HFF-Myc (cell line): ENCODE data around the gene PI3.
A peak's percentile ranks its signal among the peaks of the same experiment; 100 is the strongest.
"Not testable (repeated sequence)": the region's sequence is repeated elsewhere in the genome, so short reads cannot be mapped to it uniquely, and the experiment has no call there.

ENCODE experiments used
- DNase-seq: peaks from one replicate; pipeline ENCODE4 v3.0.0-alpha.2; 2011; ENCODE audit warnings: low read depth; ENCODE audit errors: extremely low read depth
- H3K4me3 ChIP-seq: replicated peaks from 2 replicates; pipeline ENCODE4 v1.5.1; 2011; ENCODE audit warnings: low read depth, mild to moderate bottlenecking, control low read depth, low read length
- CTCF ChIP-seq: IDR thresholded peaks from 2 replicates; pipeline ENCODE4 v1.5.1; 2012; ENCODE audit warnings: mild to moderate bottlenecking, low read depth, low read length, control low read depth; ENCODE audit errors: missing control alignments

The PI3 gene

GRCh38 chr20:45149062-45149461 lies 25.6 kb upstream of the PI3 start:
- no peak overlapping the region for H3K4me3 ChIP-seq
- no peak for DNase-seq
- TF ChIP-seq CTCF, result no peak

GRCh38 chr20:45152405-45152804 lies 22.3 kb upstream of the PI3 start:
- no peak overlapping the region for H3K4me3 ChIP-seq
- no peak for DNase-seq
- no peak for TF ChIP-seq CTCF

- no peak for TF ChIP-seq CTCF
- no peak for DNase-seq
- H3K4me3 ChIP-seq, result no peak overlapping the region
Measured at GRCh38 chr20:45153147-45153546, 21.6 kb upstream of the PI3 start.

GRCh38 chr20:45153752-45154151 lies 20.9 kb upstream of the PI3 start:
- H3K4me3 ChIP-seq, result no peak overlapping the region
- TF ChIP-seq CTCF, result no peak
- DNase-seq, result no peak

GRCh38 chr20:45154183-45154582 lies 20.5 kb upstream of the PI3 start:
- H3K4me3 ChIP-seq, result no peak overlapping the region
- no peak for DNase-seq
- TF ChIP-seq CTCF, result no peak

- H3K4me3 ChIP-seq, DNase-seq: not testable (repeated sequence)
Measured at GRCh38 chr20:45154794-45155193, 19.9 kb upstream of the PI3 start.

- no peak overlapping the region for H3K4me3 ChIP-seq
- DNase-seq, result no peak
- TF ChIP-seq CTCF, result no peak
Measured at GRCh38 chr20:45156713-45157112, 18.0 kb upstream of the PI3 start.

- peak; percentile 61 for DNase-seq
- H3K4me3 ChIP-seq, result no peak overlapping the region
- no peak for TF ChIP-seq CTCF
Measured at GRCh38 chr20:45157962-45158361, 16.7 kb upstream of the PI3 start.
